ENCODE data around the gene ADAM12.

Gene ADAM12

GRCh38 chr10:126392469-126392868 is 4.2 kb upstream of the ADAM12 start:
- Histone ChIP-seq H3K4me1 (ENCODE audit: low read length) (no peaks in the 10 kb centered on the region), H3K9me3 (replicated peaks; ENCODE audit: insufficient read depth, low read length) (no peaks in the 10 kb centered on the region), H3K27me3 (replicated peaks; ENCODE audit: insufficient read depth, low read length) (no peaks in the 10 kb centered on the region; the same call in 1 of the 2 replicates), H3K36me3 (replicated peaks; ENCODE audit: insufficient read depth, low read length) (no peaks in the 10 kb centered on the region), H3F3A (ENCODE audit: insufficient read depth, low read length) (no peaks in the 10 kb centered on the region), H3K79me2 (ENCODE audit: low read length) (no peaks in the 10 kb centered on the region), H3K27ac (ENCODE audit: low read length) (no peak overlapping the region), H3K9me2 (replicated peaks; ENCODE audit: insufficient read depth, low read length) (no peaks in the 10 kb centered on the region), H3K4me2 (ENCODE audit: low read depth, low read length) (no peak overlapping the region), H4K20me1 (ENCODE audit: insufficient read depth, low read length) (no peaks in the 10 kb centered on the region), H3K4me3 (ENCODE audit: low read length) (no peak overlapping the region), H2AFZ (ENCODE audit: low read length) (no peak overlapping the region), H3K9ac (ENCODE audit: low read length) (no peak overlapping the region)
- no peak for TF ChIP-seq CTCF (IDR thresholded peaks at IDR 0.05; ENCODE audit: low read length)
- no peak for TF ChIP-seq EZH2 (optimal IDR thresholded peaks at IDR 0.05; ENCODE audit: low read depth, low read length)
- no peak for TF ChIP-seq EZH2phosphoT487 (IDR thresholded peaks at IDR 0.05; ENCODE audit: low read length)
- no peak for DNase-seq

- Histone ChIP-seq H3K79me2 (ENCODE audit: low read length) (no peaks in the 10 kb centered on the region), H4K20me1 (ENCODE audit: insufficient read depth, low read length) (no peaks in the 10 kb centered on the region), H3K9me3 (replicated peaks; ENCODE audit: insufficient read depth, low read length) (no peaks in the 10 kb centered on the region), H3K36me3 (replicated peaks; ENCODE audit: insufficient read depth, low read length) (no peaks in the 10 kb centered on the region), H3K9me2 (replicated peaks; ENCODE audit: insufficient read depth, low read length) (no peaks in the 10 kb centered on the region), H3K4me3 (ENCODE audit: low read length) (no peak overlapping the region), H3K9ac (ENCODE audit: low read length) (no peak overlapping the region), H3K4me1 (ENCODE audit: low read length) (no peaks in the 10 kb centered on the region), H3K4me2 (ENCODE audit: low read depth, low read length) (no peak overlapping the region), H3K27ac (ENCODE audit: low read length) (no peak overlapping the region), H3F3A (ENCODE audit: insufficient read depth, low read length) (no peaks in the 10 kb centered on the region), H2AFZ (ENCODE audit: low read length) (no peak overlapping the region), H3K27me3 (replicated peaks; ENCODE audit: insufficient read depth, low read length) (no peaks in the 10 kb centered on the region; the same call in 1 of the 2 replicates)
- TF ChIP-seq EZH2phosphoT487 (IDR thresholded peaks at IDR 0.05; ENCODE audit: low read length) (no peak), CTCF (IDR thresholded peaks at IDR 0.05; ENCODE audit: low read length) (no peak), EZH2 (optimal IDR thresholded peaks at IDR 0.05; ENCODE audit: low read depth, low read length) (no peak)
- no peak for DNase-seq
Measured at GRCh38 chr10:126392068-126392467, 3.8 kb upstream of the ADAM12 start.

- H3K4me2 ChIP-seq (ENCODE audit: low read depth, low read length), result no peak overlapping the region
- H4K20me1 ChIP-seq (ENCODE audit: insufficient read depth, low read length), result no peaks in the 10 kb centered on the region
- no peak overlapping the region for H3K9ac ChIP-seq (ENCODE audit: low read length)
- H3F3A ChIP-seq (ENCODE audit: insufficient read depth, low read length), result no peaks in the 10 kb centered on the region
- TF ChIP-seq EZH2 (optimal IDR thresholded peaks at IDR 0.05; ENCODE audit: low read depth, low read length), result no peak
- TF ChIP-seq EZH2phosphoT487 (IDR thresholded peaks at IDR 0.05; ENCODE audit: low read length), result no peak
- no peak for TF ChIP-seq CTCF (IDR thresholded peaks at IDR 0.05; ENCODE audit: low read length)
- H3K9me3 ChIP-seq (replicated peaks; ENCODE audit: insufficient read depth, low read length), result no peaks in the 10 kb centered on the region
- no peak overlapping the region for H3K4me3 ChIP-seq (ENCODE audit: low read length)
- no peak overlapping the region for H2AFZ ChIP-seq (ENCODE audit: low read length)
- DNase-seq, result no peak
- H3K4me1 ChIP-seq (ENCODE audit: low read length), result no peaks in the 10 kb centered on the region
- H3K9me2 ChIP-seq (replicated peaks; ENCODE audit: insufficient read depth, low read length), result no peaks in the 10 kb centered on the region
- H3K27me3 ChIP-seq (replicated peaks; ENCODE audit: insufficient read depth, low read length), result no peaks in the 10 kb centered on the region; the same call in 1 of the 2 replicates
- no peaks in the 10 kb centered on the region for H3K79me2 ChIP-seq (ENCODE audit: low read length)
- no peaks in the 10 kb centered on the region for H3K36me3 ChIP-seq (replicated peaks; ENCODE audit: insufficient read depth, low read length)
- H3K27ac ChIP-seq (ENCODE audit: low read length), result no peak overlapping the region
Measured at GRCh38 chr10:126391192-126391885, 3.1 kb upstream of the ADAM12 start.
